Upper lobe of left lung (tissue), 6 donors: ENCODE measurements around the gene CCDC69. TPM values are rescaled to one million over a fixed set of nuclear protein-coding genes. Genes with fewer than 3 reads are reported as not detected.

Experiments used
- ATAC-seq, 2 donors: fragments of 200-7000 bp; cut with Tn5 transposase; one replicate each; pipeline ENCODE4 v1.9.1; 2022; ENCODE audit warnings: mild to moderate bottlenecking in 2 of 2, moderate library complexity in 2 of 2; ENCODE audit not compliant: low FRiP score in 2 of 2
- DNase-seq, 2 donors: peaks; one replicate each; pipeline ENCODE4 v3.0.0-alpha.2; 2019 to 2020
- H3K27ac ChIP-seq, 4 donors: fragments of 200-600 bp; sonication (generic); one replicate each; pipeline ENCODE4 v1.5.1; 2016 to 2019
- H3K27me3 ChIP-seq, 4 donors: fragments of 200-600 bp; sonication (generic); one replicate each; pipeline ENCODE4 v1.5.1; 2017 to 2019
- H3K36me3 ChIP-seq, 4 donors: fragments of 200-600 bp; sonication (generic); one replicate each; pipeline ENCODE4 v1.5.1; 2016 to 2019
- H3K4me1 ChIP-seq, 4 donors: fragments of 200-600 bp; sonication (generic); one replicate each; pipeline ENCODE4 v1.5.1; 2018 to 2019
- H3K4me3 ChIP-seq, 4 donors: fragments of 200-600 bp; sonication (generic); one replicate each; pipeline ENCODE4 v1.5.1; 2017 to 2019; ENCODE audit warnings: mild to moderate bottlenecking in 2 of 4, moderate library complexity in 1 of 4
- H3K9me3 ChIP-seq, 4 donors: fragments of 200-600 bp; sonication (generic); one replicate each; pipeline ENCODE4 v1.5.1; 2018 to 2019
- CTCF ChIP-seq, 6 experiments: fragments of 450-650 bp in 4 of 6; fragments of 200-600 bp in 2 of 6; sonication (generic) in 2 of 6; IDR thresholded peaks; one replicate each; pipeline ENCODE4 v1.5.1; 2016 to 2019; ENCODE audit warnings: antibody characterized with exemption in 6 of 6
- EP300 ChIP-seq, 4 donors: sonication (generic); formaldehyde crosslinking; IDR thresholded peaks; one replicate each; pipeline ENCODE4 v1.5.1; 2017; ENCODE audit warnings: antibody characterized with exemption in 4 of 4, control low read depth in 2 of 4
- POLR2A ChIP-seq, 4 donors: fragments of 450-650 bp; IDR thresholded peaks; one replicate each; pipeline ENCODE4 v1.5.1; 2016 to 2017; ENCODE audit warnings: antibody characterized with exemption in 4 of 4, mild to moderate bottlenecking in 2 of 4
- POLR2AphosphoS5 ChIP-seq, 2 donors: sonication (generic); formaldehyde crosslinking; IDR thresholded peaks; one replicate each; pipeline ENCODE4 v1.5.1; 2017; ENCODE audit warnings: antibody characterized with exemption in 2 of 2
- WGBS, 2 donors: methylation state at CpG; one replicate each; pipeline ENCODE4 v1.1.5; 2017 to 2018; 5-methylcytosine and 5-hydroxymethylcytosine counted together
- total RNA-seq, 6 donors: library from RNA; depleted of rRNA in 4 of 6; stranded (reverse); fragments of >200 nt in 4 of 6; gene quantifications; one replicate each; pipeline versions ENCODE4 v1.1.0 to v1.2.1, GENCODE V29; 2016 to 2021
- donor health status: DM: no; HTN: no; CAD: no; lungs with moderate emphysema.
- donor health status: DM: no; HTN: yes; CAD: no; lungs with severe emphysema.

CCDC69 gene
- total RNA-seq, 6 donors from 2014 or later: 61.0 to 119 (median 92.6) TPM

GRCh38 chr5:151181818-151182523 lies 41.9 kb downstream of the CCDC69 start:
- peaks cover 0 to 11% (median 5%) of the 10 kb centered on the region in 4 donors for H3K4me1 ChIP-seq
- ATAC-seq: no peak
- peak in 1 of 2 donors; percentile 3 for DNase-seq
- peak overlapping the region in 1 of 4 donors; percentile 5 for H3K27ac ChIP-seq
- H3K4me3 ChIP-seq: no peak overlapping the region
- TF ChIP-seq POLR2A (IDR thresholded peaks at IDR 0.05) (no peak), POLR2AphosphoS5 (IDR thresholded peaks at IDR 0.05) (no peak), CTCF (IDR thresholded peaks at IDR 0.05) (no peak), EP300 (IDR thresholded peaks at IDR 0.05) (no peak)
- WGBS, 2 donors: 85 to 89% methylated on average over 4 of the region's 4 CpGs
- peaks cover 14 to 63% (median 46%) of the 10 kb centered on the region in 4 donors for H3K36me3 ChIP-seq
- no peaks in the 10 kb centered on the region for H3K27me3 ChIP-seq
- no peaks in the 10 kb centered on the region for H3K9me3 ChIP-seq

- no peak overlapping the region for H3K4me3 ChIP-seq
- H3K27ac ChIP-seq: no peak overlapping the region
- H3K27me3 ChIP-seq: no peaks in the 10 kb centered on the region
- H3K36me3 ChIP-seq: peaks cover 14 to 49% (median 35%) of the 10 kb centered on the region in 4 donors
- H3K9me3 ChIP-seq: no peaks in the 10 kb centered on the region
- DNase-seq: peak in 1 of 2 donors; percentile 16
- ATAC-seq: no peak
- 87 to 95% methylated on average over 4 to 6 of the region's 6 CpGs for WGBS, 2 donors
- H3K4me1 ChIP-seq: peaks cover 0 to 11% (median 5%) of the 10 kb centered on the region in 4 donors
- no peak for TF ChIP-seq CTCF (IDR thresholded peaks at IDR 0.05)
- TF ChIP-seq EP300 (IDR thresholded peaks at IDR 0.05): no peak
- TF ChIP-seq POLR2A (IDR thresholded peaks at IDR 0.05): no peak
- TF ChIP-seq POLR2AphosphoS5 (IDR thresholded peaks at IDR 0.05): no peak
Observed at GRCh38 chr5:151180291-151180690, 43.6 kb downstream of the CCDC69 start.

- Histone ChIP-seq H3K9me3 (no peaks in the 10 kb centered on the region), H3K27me3 (no peaks in the 10 kb centered on the region), H3K27ac (no peak overlapping the region), H3K4me1 (peaks cover 0 to 9% (median 4%) of the 10 kb centered on the region in 4 donors), H3K4me3 (no peak overlapping the region), H3K36me3 (peaks cover 14 to 41% (median 30%) of the 10 kb centered on the region in 4 donors)
- no peak for TF ChIP-seq EP300 (IDR thresholded peaks at IDR 0.05)
- no peak for TF ChIP-seq POLR2A (IDR thresholded peaks at IDR 0.05)
- no peak for TF ChIP-seq POLR2AphosphoS5 (IDR thresholded peaks at IDR 0.05)
- TF ChIP-seq CTCF (IDR thresholded peaks at IDR 0.05): no peak
- 91 to 100% methylated on average over 4 of the region's 4 CpGs for WGBS, 2 donors
- ATAC-seq (no peak), DNase-seq (peak in 1 of 2 donors; percentile 4)
Observed at GRCh38 chr5:151179489-151179840, 44.4 kb downstream of the CCDC69 start.

- no peaks in the 10 kb centered on the region for H3K27me3 ChIP-seq
- TF ChIP-seq POLR2AphosphoS5 (IDR thresholded peaks at IDR 0.05) (no peak), POLR2A (IDR thresholded peaks at IDR 0.05) (no peak), CTCF (IDR thresholded peaks at IDR 0.05) (no peak), EP300 (IDR thresholded peaks at IDR 0.05) (no peak)
- H3K9me3 ChIP-seq: no peaks in the 10 kb centered on the region
- no peak overlapping the region for H3K4me3 ChIP-seq
- no peak for ATAC-seq
- H3K36me3 ChIP-seq: peaks cover 14 to 35% (median 28%) of the 10 kb centered on the region in 4 donors
- 71 to 91% methylated on average over 5 of the region's 5 CpGs for WGBS, 2 donors
- peak in 1 of 2 donors; percentile 18 for DNase-seq
- peaks cover 0 to 4% (median 2%) of the 10 kb centered on the region in 4 donors for H3K4me1 ChIP-seq
- H3K27ac ChIP-seq: no peak overlapping the region
Observed at GRCh38 chr5:151178777-151179488, 45.0 kb downstream of the CCDC69 start.
